Fibroblast of the aortic adventitia (primary cell): Measurements from ENCODE around the gene WIPF2. TPM values are rescaled to one million over a fixed set of nuclear protein-coding genes. Genes with fewer than 3 reads are reported as not detected.
A peak's percentile ranks its signal among the peaks of the same experiment; 100 is the strongest.

Source experiments
- DNase-seq: peaks from one replicate; pipeline ENCODE4 v3.0.0-alpha.2; 2010; ENCODE audit warnings: low read depth
- H3K4me3 ChIP-seq: 2 replicates; pipeline ENCODE4 v1.5.1; 2011; ENCODE audit warnings: low read depth, mild to moderate bottlenecking, control low read depth, low read length, moderate library complexity
- total RNA-seq: library from RNA; depleted of rRNA; stranded (reverse); fragments of >200 nt; gene quantifications from 2 replicates; pipeline ENCODE4 v1.2.3, GENCODE V29; 2012; ENCODE audit warnings: low replicate concordance
- TF ChIP-seq, protein P1 (sequence below): IDR thresholded peaks from 2 replicates; pipeline ENCODE4 v1.5.1; 2011; ENCODE audit warnings: mild to moderate bottlenecking, low read length, control low read depth, inconsistent platforms; ENCODE audit not compliant: insufficient read depth

The WIPF2 gene
- total RNA-seq, 1 donor, result 9.6 TPM

DNA sequence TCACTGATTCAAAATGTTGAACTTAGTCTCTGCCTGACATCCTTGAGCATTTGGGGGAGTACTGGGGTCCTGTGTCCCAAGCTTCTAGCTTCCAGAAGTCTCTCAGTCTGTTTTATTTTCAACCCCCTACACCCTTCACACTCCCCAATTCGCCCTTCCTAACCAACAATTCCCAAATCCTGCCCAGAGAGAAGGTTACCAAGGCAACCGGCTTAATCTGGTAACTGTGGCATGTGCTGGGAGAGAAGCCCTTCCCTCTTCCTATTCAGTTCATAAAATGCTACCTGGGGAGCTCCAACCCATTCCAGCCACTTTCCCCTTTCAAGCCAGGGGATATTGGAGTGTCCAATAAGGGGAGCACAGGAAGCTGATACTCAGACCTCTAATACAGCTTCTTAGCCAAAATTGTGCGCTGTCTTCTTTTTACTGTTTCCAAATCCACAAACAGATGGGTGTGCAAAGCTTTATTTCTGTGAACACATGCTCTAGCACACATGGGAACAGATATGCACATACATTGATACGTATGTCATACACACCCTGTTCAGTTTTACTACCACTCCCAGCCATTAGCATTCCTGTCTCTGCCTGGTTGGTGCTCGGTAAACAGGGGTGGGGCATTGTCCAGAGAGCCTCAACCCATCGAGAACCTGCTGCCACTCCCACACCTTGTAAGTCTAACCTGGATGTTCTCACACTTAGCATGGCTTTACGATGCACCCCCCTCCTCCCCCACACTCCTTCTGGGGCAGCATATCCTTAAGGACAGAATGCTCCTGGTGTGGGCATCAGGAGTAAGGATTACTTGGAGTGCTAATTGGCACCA lies 43.0 kb upstream of the WIPF2 start:
- no peak for DNase-seq
- no peak overlapping the region for H3K4me3 ChIP-seq
- TF ChIP-seq, protein P1, sequence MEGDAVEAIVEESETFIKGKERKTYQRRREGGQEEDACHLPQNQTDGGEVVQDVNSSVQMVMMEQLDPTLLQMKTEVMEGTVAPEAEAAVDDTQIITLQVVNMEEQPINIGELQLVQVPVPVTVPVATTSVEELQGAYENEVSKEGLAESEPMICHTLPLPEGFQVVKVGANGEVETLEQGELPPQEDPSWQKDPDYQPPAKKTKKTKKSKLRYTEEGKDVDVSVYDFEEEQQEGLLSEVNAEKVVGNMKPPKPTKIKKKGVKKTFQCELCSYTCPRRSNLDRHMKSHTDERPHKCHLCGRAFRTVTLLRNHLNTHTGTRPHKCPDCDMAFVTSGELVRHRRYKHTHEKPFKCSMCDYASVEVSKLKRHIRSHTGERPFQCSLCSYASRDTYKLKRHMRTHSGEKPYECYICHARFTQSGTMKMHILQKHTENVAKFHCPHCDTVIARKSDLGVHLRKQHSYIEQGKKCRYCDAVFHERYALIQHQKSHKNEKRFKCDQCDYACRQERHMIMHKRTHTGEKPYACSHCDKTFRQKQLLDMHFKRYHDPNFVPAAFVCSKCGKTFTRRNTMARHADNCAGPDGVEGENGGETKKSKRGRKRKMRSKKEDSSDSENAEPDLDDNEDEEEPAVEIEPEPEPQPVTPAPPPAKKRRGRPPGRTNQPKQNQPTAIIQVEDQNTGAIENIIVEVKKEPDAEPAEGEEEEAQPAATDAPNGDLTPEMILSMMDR, result no peak

DNA sequence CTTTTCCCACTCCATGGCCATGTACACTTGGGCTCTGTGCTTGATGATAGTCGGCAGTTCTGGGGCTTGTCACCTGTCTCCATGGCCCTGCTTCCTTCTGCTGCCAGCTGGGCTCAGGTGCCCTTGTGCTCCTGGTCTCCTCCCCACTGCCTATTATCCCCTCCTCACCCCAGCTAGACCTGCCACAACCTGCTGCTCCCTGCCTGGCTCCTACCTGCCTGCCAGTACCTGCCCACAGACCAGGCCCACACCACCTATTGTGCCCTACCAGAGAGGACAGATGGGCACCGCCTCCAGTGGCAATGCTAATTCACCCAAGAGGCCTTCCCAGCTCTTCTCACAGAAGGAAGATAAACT lies 42.4 kb upstream of the WIPF2 start:
- TF ChIP-seq, protein P1, result no peak
- H3K4me3 ChIP-seq, result no peak overlapping the region
- no peak for DNase-seq

DNA sequence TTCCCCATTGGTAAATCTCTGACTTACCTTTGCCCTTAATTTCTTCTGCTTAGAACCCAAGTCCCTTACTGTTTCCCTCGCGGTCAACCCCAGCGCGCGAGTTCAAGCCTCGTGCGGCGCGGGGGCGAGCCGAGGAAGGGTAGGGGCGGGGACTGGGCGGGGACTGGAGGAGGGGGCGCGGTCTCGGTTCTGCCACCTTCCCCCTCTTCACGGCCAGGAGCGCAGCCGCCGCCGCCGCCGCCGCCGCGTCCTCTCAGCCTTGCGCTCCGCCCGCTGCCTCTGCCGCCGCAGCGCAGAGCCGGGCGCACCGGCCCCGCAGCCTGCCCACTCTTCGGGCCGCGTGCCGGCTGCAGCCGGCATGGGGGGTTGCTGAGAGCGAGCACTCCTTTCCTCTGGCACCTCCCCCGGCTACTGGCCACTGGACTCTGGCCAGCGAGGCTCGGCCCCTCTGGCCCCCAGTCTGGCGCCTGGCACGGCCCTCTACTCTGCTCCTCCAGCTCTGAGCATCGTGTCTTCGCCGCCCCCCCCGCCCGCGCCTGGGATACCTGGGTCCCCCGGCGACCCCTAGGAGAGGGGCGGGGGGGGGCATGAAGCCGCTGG lies 41.7 kb upstream of the WIPF2 start, which contains the start of gene RAPGEFL1:
RAPGEFL1 (plus strand) TSS at position 196 of the 600 bp plus-strand sequence; CDS start at position 588, 392 bp downstream.
- DNase-seq, result peak; percentile 31
- H3K4me3 ChIP-seq, result peak within 1 kb of the TSS; percentile 54
- TF ChIP-seq, protein P1, result no peak

DNA sequence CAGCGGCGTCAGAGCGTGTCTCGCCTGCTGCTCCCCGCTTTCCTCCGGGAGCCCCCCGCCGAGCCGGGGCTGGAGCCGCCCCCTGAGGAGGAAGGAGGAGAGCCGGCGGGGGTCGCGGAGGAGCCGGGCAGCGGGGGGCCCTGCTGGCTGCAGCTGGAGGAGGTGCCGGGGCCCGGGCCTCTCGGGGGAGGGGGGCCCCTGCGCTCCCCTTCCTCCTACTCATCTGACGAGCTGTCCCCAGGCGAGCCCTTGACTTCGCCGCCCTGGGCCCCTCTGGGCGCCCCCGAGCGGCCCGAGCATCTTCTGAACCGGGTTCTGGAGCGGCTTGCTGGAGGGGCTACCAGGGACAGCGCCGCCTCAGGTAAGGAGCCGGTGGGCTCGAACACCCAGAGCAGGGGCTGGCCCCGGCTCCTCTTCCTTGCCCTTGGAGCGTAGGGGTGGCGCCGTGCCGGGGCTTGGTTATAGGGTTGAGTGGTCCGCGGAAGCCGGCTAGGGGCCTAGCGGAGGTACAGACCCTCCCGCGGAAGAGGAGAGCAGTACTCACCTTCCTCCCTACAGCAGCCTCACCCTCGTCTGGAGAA lies 41.0 kb upstream of the WIPF2 start:
- TF ChIP-seq, protein P1, result no peak
- DNase-seq, result no peak
- no peak overlapping the region for H3K4me3 ChIP-seq

DNA sequence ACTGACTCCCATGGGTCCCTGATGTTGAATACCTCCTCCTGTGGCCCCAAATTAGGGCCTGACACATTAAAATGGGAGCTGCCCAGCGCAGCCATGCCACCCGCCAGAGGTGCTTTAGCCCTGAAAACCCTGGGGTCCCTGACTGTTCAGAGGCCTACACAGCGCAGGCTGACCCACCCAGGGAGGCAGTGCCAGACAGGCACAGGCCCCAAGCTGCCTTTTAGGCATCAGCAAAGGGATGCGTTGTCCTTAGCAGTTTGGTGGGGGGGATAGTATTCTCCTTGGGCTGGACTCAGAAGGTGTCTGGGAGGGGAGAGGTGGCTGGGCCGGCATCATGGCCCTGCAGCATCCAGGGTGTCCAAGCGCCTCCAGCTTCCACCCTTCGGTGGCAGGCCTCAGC lies 40.4 kb upstream of the WIPF2 start:
- no peak for DNase-seq
- TF ChIP-seq, protein P1, result no peak
- no peak overlapping the region for H3K4me3 ChIP-seq

DNA sequence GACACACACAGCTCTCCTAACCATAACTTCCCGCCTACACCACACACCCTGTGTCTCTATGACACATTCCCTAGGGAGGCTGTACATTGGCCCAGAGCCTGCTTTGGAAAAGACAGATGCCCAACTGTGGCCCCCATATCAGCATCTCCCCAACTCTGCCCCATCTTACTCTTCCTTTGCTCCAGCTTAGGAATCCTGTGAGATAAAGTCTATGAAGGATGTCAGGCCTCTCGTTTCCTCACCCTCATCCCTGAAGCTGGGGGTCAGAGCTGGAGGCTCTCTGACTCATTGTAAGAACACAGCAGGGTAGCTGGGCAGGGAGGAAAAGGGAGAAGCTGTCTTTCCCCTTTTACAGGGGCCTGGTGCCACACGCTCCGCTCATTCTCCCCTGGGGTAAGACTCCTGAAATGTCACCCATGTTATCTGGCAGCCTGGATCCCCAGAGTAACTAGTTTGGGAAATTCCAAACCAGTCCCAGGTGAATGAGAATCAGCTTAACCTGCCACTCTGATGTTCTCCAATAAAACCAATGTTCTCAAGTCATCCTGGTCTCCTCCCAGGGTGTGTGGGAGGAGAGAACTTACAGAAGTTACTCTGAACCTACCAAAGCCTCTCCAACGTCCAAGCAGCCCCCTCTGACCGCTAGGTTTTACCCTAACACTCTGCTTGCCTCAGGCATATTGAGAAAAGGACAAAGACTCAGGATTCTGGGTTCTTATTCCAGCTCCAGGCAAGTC lies 39.0 kb upstream of the WIPF2 start:
- TF ChIP-seq, protein P1, result no peak
- DNase-seq, result peak; percentile 40

More for the DNA sequence above, 39.0 kb upstream of the WIPF2 start:
- H3K4me3 ChIP-seq, result no peak overlapping the region
